ENCODE results near the gene KCND3.

KCND3 gene

DNA sequence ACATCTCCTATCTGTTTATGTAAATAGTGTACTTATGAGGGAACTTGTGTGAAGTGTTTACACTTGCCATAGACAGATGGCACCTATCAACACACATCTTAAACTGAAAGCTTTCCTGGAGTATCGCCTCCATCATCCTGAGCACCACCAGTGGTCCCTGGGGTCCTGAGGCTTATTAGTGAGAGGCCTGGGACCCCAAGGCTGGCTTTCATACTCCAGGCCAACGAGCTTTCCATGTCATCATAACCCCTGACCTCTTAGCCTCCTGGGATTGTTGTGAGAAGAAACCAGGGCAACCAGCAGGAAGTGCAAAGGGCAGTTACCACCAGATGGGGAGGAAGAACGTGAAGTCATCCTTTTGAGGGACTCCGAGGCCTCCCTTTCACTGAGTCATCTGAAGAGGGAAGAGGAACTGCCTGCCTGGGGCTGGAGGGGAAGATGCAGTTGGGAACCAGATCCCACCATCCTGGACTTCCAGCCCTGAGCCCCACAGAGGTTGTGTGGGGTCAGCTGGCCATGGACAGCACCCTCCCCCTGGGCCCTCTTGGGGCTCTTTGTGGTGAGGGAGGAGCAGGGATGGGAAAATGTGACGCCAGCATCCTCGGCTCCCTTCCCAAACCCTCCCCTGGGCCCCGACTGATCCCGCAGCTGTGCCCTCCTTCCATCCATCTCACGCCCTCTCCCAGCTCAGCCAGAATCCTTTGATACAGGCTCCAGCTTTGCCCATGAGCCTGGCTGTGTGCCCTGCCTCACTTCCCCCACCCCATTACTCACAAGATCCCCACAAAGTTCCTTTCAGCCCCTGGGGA, 256.1 kb downstream of the KCND3 start:
- CTCF ChIA-PET, result interaction anchor here (0.6 kb wide), 1 partner anchor 60 kb away, joined by 3 read pairs; no protein-coding TSS in a partner anchor
- Histone ChIP-seq H3K4me1 (ENCODE audit: control insufficient read depth, insufficient read depth, low read length) (peaks cover 21% of the 10 kb centered on the region), H3K4me3 (ENCODE audit: low read depth, low read length) (no peak overlapping the region)

DNA sequence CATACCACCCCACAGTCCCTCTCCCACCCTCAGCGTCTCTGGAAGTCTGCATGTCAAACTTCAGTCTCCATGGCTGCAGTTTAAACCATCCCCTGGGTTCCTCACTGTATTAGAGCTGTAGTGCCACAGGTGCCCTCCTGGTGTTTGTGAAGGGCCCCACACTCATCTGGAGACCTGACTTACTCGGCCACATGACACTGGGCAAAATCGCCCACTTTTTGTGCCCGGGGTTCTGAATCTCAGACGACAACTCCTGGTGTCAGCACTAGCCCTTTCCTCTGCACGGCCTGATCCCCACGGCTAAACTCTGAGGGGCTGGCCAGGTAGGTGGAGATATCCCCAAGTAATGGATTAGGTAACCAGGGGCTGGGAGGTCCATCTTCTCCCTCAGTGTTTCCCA, 256.8 kb downstream of the KCND3 start:
- no peaks in the 10 kb centered on the region for H3K9me3 ChIP-seq (ENCODE audit: control insufficient read depth, insufficient read depth, low read depth, low read length)
- CTCF ChIA-PET, result interaction anchor here (0.6 kb wide), 1 partner anchor 60 kb away, joined by 3 read pairs; no protein-coding TSS in a partner anchor
- TF ChIP-seq SCRT2 (tag by site-specific recombination; IDR thresholded peaks at IDR 0.05) (peak; percentile 54; the same call in 1 of the 2 replicates), ZNF747 (tag by site-specific recombination; IDR thresholded peaks at IDR 0.05) (no peak)
- POLR2A ChIA-PET, result no interaction called here
- no peak overlapping the region for H3K27ac ChIP-seq (ENCODE audit: extremely low read depth, low read depth, low read length)
- H3K4me3 ChIP-seq (ENCODE audit: low read depth, low read length), result no peak overlapping the region
- peaks cover 16% of the 10 kb centered on the region for H3K4me1 ChIP-seq (ENCODE audit: control insufficient read depth, insufficient read depth, low read length)
- H3K36me3 ChIP-seq (ENCODE audit: control insufficient read depth in 2 of 2, insufficient read depth in 1 of 2, low read length in 2 of 2), result no peaks in the 10 kb centered on the region

More for the DNA sequence above, 256.1 kb downstream of the KCND3 start:
- no peaks in the 10 kb centered on the region for H3K9me3 ChIP-seq (ENCODE audit: control insufficient read depth, insufficient read depth, low read depth, low read length)
- H3K27ac ChIP-seq (ENCODE audit: extremely low read depth, low read depth, low read length), result no peak overlapping the region
- TF ChIP-seq ZNF707 (tag by site-specific recombination; IDR thresholded peaks at IDR 0.05), result no peak
- TF ChIP-seq, protein P1, sequence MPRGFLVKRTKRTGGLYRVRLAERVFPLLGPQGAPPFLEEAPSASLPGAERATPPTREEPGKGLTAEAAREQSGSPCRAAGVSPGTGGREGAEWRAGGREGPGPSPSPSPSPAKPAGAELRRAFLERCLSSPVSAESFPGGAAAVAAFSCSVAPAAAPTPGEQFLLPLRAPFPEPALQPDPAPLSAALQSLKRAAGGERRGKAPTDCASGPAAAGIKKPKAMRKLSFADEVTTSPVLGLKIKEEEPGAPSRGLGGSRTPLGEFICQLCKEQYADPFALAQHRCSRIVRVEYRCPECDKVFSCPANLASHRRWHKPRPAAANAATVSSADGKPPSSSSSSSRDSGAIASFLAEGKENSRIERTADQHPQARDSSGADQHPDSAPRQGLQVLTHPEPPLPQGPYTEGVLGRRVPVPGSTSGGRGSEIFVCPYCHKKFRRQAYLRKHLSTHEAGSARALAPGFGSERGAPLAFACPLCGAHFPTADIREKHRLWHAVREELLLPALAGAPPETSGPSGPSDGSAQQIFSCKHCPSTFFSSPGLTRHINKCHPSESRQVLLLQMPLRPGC (tag by site-specific recombination; IDR thresholded peaks at IDR 0.05), result no peak
- no peak for TF ChIP-seq KLF10 (tag by site-specific recombination; IDR thresholded peaks at IDR 0.05)
- TF ChIP-seq, protein P2, sequence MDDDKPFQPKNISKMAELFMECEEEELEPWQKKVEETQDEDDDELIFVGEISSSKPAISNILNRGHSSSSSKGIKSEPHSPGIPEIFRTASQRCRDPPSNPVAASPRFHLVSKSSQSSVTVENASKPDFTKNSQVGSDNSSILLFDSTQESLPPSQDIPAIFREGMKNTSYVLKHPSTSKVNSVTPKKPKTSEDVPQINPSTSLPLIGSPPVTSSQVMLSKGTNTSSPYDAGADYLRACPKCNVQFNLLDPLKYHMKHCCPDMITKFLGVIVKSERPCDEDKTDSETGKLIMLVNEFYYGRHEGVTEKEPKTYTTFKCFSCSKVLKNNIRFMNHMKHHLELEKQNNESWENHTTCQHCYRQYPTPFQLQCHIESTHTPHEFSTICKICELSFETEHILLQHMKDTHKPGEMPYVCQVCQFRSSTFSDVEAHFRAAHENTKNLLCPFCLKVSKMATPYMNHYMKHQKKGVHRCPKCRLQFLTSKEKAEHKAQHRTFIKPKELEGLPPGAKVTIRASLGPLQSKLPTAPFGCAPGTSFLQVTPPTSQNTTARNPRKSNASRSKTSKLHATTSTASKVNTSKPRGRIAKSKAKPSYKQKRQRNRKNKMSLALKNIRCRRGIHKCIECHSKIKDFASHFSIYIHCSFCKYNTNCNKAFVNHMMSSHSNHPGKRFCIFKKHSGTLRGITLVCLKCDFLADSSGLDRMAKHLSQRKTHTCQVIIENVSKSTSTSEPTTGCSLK (tag by site-specific recombination; IDR thresholded peaks at IDR 0.05), result no peak
- TF ChIP-seq KLF17 (tag by site-specific recombination; IDR thresholded peaks at IDR 0.05), result 0 out of 2 replicates have a peak, but pooled peaks have one; percentile 27
- no peak for TF ChIP-seq ZNF654 (tag by site-specific recombination; IDR thresholded peaks at IDR 0.05; ENCODE audit: low read depth)
- TF ChIP-seq ZNF777 (tag by site-specific recombination; IDR thresholded peaks at IDR 0.05; ENCODE audit: borderline replicate concordance), result no peak
- TF ChIP-seq ZNF600 (tag by site-specific recombination; IDR thresholded peaks at IDR 0.05), result 0 out of 2 replicates have a peak, but pooled peaks have one; percentile 27
- TF ChIP-seq, protein P3, sequence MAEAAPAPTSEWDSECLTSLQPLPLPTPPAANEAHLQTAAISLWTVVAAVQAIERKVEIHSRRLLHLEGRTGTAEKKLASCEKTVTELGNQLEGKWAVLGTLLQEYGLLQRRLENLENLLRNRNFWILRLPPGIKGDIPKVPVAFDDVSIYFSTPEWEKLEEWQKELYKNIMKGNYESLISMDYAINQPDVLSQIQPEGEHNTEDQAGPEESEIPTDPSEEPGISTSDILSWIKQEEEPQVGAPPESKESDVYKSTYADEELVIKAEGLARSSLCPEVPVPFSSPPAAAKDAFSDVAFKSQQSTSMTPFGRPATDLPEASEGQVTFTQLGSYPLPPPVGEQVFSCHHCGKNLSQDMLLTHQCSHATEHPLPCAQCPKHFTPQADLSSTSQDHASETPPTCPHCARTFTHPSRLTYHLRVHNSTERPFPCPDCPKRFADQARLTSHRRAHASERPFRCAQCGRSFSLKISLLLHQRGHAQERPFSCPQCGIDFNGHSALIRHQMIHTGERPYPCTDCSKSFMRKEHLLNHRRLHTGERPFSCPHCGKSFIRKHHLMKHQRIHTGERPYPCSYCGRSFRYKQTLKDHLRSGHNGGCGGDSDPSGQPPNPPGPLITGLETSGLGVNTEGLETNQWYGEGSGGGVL (tag by site-specific recombination; IDR thresholded peaks at IDR 0.05), result peak; percentile 43
- no peak for TF ChIP-seq ZNF529 (tag by site-specific recombination; IDR thresholded peaks at IDR 0.05; ENCODE audit: insufficient replicate concordance)
- H3K36me3 ChIP-seq (ENCODE audit: control insufficient read depth in 2 of 2, insufficient read depth in 1 of 2, low read length in 2 of 2), result no peaks in the 10 kb centered on the region
- POLR2A ChIA-PET, result no interaction called here

- H3K9me3 ChIP-seq (ENCODE audit: control insufficient read depth, insufficient read depth, low read depth, low read length), result no peaks in the 10 kb centered on the region
- H3K36me3 ChIP-seq (ENCODE audit: control insufficient read depth in 2 of 2, insufficient read depth in 1 of 2, low read length in 2 of 2), result no peaks in the 10 kb centered on the region
- no peak overlapping the region for H3K27ac ChIP-seq (ENCODE audit: extremely low read depth, low read depth, low read length)
- H3K4me1 ChIP-seq (ENCODE audit: control insufficient read depth, insufficient read depth, low read length), result peaks cover 9% of the 10 kb centered on the region
- CTCF ChIA-PET, result no interaction called here
- POLR2A ChIA-PET, result interaction anchor here (1.1 kb wide), 1 partner anchor 11 kb away, joined by 3 read pairs; no protein-coding TSS in a partner anchor
- H3K4me3 ChIP-seq (ENCODE audit: low read depth, low read length), result no peak overlapping the region
- TF ChIP-seq ZNF580 (tag by site-specific recombination; IDR thresholded peaks at IDR 0.05), result no peak
- no peak for TF ChIP-seq ZNF596 (tag by site-specific recombination; IDR thresholded peaks at IDR 0.05)
- TF ChIP-seq MEIS1 (CRISPR knock-in tag; IDR thresholded peaks at IDR 0.05; ENCODE audit: borderline replicate concordance), result no peak
- TF ChIP-seq ZNF133 (tag by site-specific recombination; IDR thresholded peaks at IDR 0.05), result no peak
- TF ChIP-seq, protein P4, sequence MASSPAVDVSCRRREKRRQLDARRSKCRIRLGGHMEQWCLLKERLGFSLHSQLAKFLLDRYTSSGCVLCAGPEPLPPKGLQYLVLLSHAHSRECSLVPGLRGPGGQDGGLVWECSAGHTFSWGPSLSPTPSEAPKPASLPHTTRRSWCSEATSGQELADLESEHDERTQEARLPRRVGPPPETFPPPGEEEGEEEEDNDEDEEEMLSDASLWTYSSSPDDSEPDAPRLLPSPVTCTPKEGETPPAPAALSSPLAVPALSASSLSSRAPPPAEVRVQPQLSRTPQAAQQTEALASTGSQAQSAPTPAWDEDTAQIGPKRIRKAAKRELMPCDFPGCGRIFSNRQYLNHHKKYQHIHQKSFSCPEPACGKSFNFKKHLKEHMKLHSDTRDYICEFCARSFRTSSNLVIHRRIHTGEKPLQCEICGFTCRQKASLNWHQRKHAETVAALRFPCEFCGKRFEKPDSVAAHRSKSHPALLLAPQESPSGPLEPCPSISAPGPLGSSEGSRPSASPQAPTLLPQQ (tag by site-specific recombination; IDR thresholded peaks at IDR 0.05), result no peak
- TF ChIP-seq GFI1B (tag by site-specific recombination; IDR thresholded peaks at IDR 0.05), result no peak
- TF ChIP-seq ZNF140 (tag by site-specific recombination; IDR thresholded peaks at IDR 0.05), result no peak
- TF ChIP-seq GLI2 (tag by site-specific recombination; IDR thresholded peaks at IDR 0.05; ENCODE audit: borderline replicate concordance, low read depth), result no peak
- no peak for TF ChIP-seq ZNF366 (tag by site-specific recombination; conservative IDR thresholded peaks at IDR 0.05)
Measured at GRCh38 chr1:111731956-111732355, 257.5 kb downstream of the KCND3 start.
